ENCODE data around the gene WDR54. TPM values are rescaled to one million over a fixed set of nuclear protein-coding genes. Genes with fewer than 3 reads are reported as not detected.

Gene WDR54
- total RNA-seq, 2 donors from 2014 or later, result 0.99 to 14.3 TPM

GRCh38 chr2:74425523-74425922 is 4.0 kb downstream of the WDR54 start:
- Histone ChIP-seq H3K27ac (no peak overlapping the region), H3K4me3 (no peak overlapping the region), H3K27me3 (no peaks in the 10 kb centered on the region), H3K36me3 (replicated peaks in 1 of 2; ENCODE audit: insufficient read depth in 1 of 2, low read depth in 2 of 2) (peaks cover 15 to 27% of the 10 kb centered on the region in 2 donors), H3K9me3 (no peaks in the 10 kb centered on the region), H3K4me1 (peaks cover 17% of the 10 kb centered on the region)
- no peak for TF ChIP-seq POLR2A (IDR thresholded peaks at IDR 0.05)
- no peak for TF ChIP-seq CTCF (IDR thresholded peaks at IDR 0.05)
- intact Hi-C loops (cut with DNase I), result no loop called here
- 88 to 89% methylated on average over 4 to 7 of the region's 7 CpGs for WGBS, 2 donors
- DNase-seq (no peak), ATAC-seq (no peak)

GRCh38 chr2:74426181-74426758 is 4.7 kb downstream of the WDR54 start:
- H3K27ac ChIP-seq, result no peak overlapping the region
- H3K4me3 ChIP-seq, result no peak overlapping the region
- H3K36me3 ChIP-seq (replicated peaks in 1 of 2; ENCODE audit: insufficient read depth in 1 of 2, low read depth in 2 of 2), result peaks cover 18 to 28% of the 10 kb centered on the region in 2 donors
- peaks cover 9% of the 10 kb centered on the region for H3K4me1 ChIP-seq
- DNase-seq, result no peak
- no peak for ATAC-seq
- TF ChIP-seq CTCF (IDR thresholded peaks at IDR 0.05), result no peak
- TF ChIP-seq POLR2A (IDR thresholded peaks at IDR 0.05), result no peak
- no peaks in the 10 kb centered on the region for H3K9me3 ChIP-seq
- no peaks in the 10 kb centered on the region for H3K27me3 ChIP-seq
- intact Hi-C loops (cut with DNase I), result no loop called here
- 72 to 79% methylated on average over 10 to 13 of the region's 14 CpGs for WGBS, 2 donors

- WGBS, 2 donors, result 92 to 97% methylated on average over 1 to 3 of the region's 3 CpGs
- DNase-seq (no peak), ATAC-seq (no peak)
- Histone ChIP-seq H3K27me3 (no peaks in the 10 kb centered on the region), H3K27ac (no peak overlapping the region), H3K36me3 (replicated peaks in 1 of 2; ENCODE audit: insufficient read depth in 1 of 2, low read depth in 2 of 2) (peaks cover 18 to 37% of the 10 kb centered on the region in 2 donors), H3K4me1 (no peaks in the 10 kb centered on the region), H3K4me3 (no peak overlapping the region), H3K9me3 (no peaks in the 10 kb centered on the region)
- intact Hi-C loops (cut with DNase I), result no loop called here
- TF ChIP-seq POLR2A (IDR thresholded peaks at IDR 0.05) (no peak), CTCF (IDR thresholded peaks at IDR 0.05) (no peak)
These were observed 6.0 kb downstream of the WDR54 start for GRCh38 chr2:74427551-74427950.

- intact Hi-C loops (cut with DNase I), result no loop called here
- ATAC-seq (no peak), DNase-seq (no peak)
- no peak overlapping the region for H3K4me3 ChIP-seq
- H3K4me1 ChIP-seq, result no peaks in the 10 kb centered on the region
- TF ChIP-seq POLR2A (IDR thresholded peaks at IDR 0.05) (no peak), CTCF (IDR thresholded peaks at IDR 0.05) (no peak)
- H3K36me3 ChIP-seq (replicated peaks in 1 of 2; ENCODE audit: insufficient read depth in 1 of 2, low read depth in 2 of 2), result peaks cover 18 to 37% of the 10 kb centered on the region in 2 donors
- H3K27me3 ChIP-seq, result no peaks in the 10 kb centered on the region
- H3K27ac ChIP-seq, result no peak overlapping the region
- WGBS, 2 donors, result 84 to 94% methylated on average over 5 of the region's 5 CpGs
- no peaks in the 10 kb centered on the region for H3K9me3 ChIP-seq
These were observed 7.1 kb downstream of the WDR54 start for GRCh38 chr2:74428675-74429074.

All from body of pancreas (tissue), 4 donors.